Activated T-cell treated with anti-CD3 and anti-CD28 coated beads, Interleukin-2, amount 50 U/mL, for 48 hours (primary cell): Measurements from ENCODE around the gene ASTN2.

Experiments used
- DNase-seq, 2 experiments: peaks; one replicate each; pipeline ENCODE4 v3.0.0-alpha.2; 2020

ASTN2 gene

GRCh38 chr9:116544896-116545295 is 870.0 kb downstream of the ASTN2 start:
- DNase-seq: no peak

GRCh38 chr9:116543731-116544400 is 871.0 kb downstream of the ASTN2 start:
- DNase-seq: no peak

DNA sequence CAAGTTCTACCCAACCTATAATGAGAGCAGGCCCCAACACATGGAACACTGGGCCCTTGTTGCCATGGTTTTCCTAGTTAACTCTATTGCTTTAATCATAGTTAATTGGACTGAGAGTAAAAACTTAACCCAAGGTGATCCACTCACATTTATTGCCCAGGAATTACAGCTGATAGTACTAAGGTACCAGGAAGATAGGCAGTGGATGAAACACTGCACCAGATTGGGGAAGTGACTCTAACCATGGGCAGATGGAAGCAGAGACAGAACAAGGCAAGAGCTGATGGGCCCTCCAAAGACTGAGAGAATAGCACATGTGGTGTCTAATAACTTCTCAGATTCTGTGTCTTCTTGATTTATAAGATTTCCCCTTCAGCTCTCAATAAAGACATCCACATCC is 873.5 kb downstream of the ASTN2 start:
- DNase-seq: no peak

DNA sequence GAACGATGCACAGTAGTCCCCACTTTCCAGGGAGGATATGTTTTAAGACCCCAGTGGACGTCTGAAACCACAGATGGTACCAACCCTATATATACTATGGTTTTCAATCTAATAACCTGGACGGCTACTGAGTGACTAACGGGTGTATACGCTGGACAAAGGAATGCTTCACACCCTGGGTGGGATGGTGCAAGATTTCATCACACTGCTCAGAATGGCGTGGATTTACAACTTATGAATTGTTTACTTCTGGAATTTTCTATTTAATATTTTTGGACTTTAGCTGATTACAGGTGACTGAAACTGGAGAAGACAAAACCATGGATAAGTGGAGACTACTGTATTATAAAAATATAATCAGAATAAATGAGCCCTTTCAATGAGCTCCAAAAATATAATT is 875.3 kb downstream of the ASTN2 start:
- DNase-seq: no peak

DNA sequence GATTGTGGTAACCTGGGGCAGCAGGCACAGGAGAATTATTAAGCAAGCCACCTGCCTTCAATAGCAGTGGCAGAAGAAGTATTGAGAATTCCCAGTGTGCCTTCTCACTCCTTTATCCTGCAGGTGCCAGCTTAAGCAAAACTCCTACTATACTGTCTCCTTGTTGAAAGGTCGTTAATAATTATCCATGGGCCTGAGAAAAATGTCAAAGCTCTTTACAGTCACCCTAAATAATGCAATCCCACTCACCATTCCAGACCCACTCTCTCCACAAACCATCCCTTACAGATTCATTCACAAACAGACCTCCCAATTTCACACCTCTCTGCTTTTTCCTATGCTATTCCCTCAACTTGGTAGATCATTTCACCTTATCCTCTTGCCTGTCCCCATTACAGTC is 889.2 kb downstream of the ASTN2 start:
- no peak for DNase-seq

- no peak for DNase-seq
Measured at GRCh38 chr9:116524778-116525470, 889.9 kb downstream of the ASTN2 start.

GRCh38 chr9:116520218-116520617 is 894.6 kb downstream of the ASTN2 start:
- no peak for DNase-seq

- DNase-seq: no peak
Measured at GRCh38 chr9:116516456-116516855, 898.4 kb downstream of the ASTN2 start.

DNA sequence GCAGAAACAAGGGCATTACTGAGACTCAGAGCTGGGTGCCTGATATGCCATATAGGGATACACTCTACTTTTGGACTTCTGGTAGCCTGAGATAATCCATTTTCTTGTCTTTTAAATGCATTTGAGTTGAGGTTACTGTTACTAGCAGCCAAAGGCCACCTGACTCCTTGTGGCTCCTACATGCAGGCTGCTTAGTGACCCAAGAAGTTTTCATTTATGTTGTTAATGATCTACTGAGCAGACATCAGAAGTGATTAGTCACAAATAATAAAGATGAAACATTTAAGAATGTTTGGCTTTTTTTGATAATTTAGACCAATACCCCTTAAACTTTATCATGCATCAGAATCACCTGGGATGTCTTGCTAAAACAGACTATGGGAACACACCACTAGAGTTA is 899.3 kb downstream of the ASTN2 start:
- DNase-seq: no peak

DNA sequence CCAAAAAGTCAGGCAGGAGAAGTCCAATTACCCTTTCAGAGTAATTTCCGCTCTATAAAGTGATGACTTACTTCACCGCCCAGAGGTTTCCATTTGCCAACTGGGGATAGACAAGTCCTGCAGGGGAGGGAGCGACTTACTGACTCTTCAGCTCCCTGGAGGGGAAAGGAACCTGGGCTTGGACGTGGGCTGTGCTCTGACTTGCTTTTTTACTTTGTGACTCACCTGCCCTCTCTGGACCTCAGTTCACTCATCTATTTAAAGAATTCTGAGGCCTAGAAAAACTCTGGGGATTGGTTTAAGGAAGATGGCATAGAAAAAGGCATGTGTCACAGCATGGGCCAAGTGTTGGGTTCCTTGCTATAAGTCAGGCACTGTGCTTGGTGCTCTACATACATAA is 908.2 kb downstream of the ASTN2 start:
- no peak for DNase-seq

GRCh38 chr9:116504893-116505480 is 909.9 kb downstream of the ASTN2 start:
- no peak for DNase-seq

DNA sequence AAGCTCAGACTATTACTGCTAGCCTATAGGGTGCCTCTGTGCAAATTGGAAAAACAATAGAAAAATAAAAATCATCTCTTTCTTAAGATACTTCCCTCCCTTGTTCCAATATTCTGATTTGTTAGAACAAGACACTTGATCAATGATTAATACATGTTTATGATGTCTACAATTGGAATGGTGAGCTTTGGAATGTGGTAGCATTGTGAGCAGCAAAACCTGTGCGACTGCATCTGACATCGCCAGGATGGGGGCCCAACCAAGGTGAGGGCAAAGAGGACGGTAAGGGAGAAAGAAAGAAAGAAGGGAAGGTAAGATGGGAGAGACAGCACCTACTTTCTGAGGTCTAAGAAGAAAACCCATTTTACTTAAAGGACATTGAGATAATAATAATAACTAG is 910.8 kb downstream of the ASTN2 start:
- DNase-seq: no peak

- DNase-seq: no peak
Measured at GRCh38 chr9:116502746-116503145, 912.1 kb downstream of the ASTN2 start.

DNA sequence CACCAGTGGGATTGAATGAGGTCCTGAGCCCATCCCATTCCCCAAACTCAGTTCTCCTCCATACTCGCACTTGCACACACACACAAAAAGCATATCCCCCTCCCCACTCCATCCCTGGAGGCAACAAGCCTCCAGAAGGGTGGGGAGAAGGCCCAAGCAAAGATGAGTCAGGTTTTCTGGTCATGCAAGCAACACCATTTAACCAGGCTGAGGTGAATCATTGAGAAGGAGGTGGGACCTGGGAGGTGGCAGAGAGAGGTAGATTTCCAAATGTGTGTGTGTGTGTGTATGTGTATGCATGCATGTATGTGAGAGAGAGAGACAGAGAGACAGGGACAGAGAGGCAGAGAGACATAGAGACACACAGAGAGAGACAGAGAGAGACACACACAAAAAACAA is 913.0 kb downstream of the ASTN2 start:
- no peak for DNase-seq

- DNase-seq: no peak
Measured at GRCh38 chr9:116499986-116500871, 914.6 kb downstream of the ASTN2 start.

GRCh38 chr9:116499434-116499833 is 915.4 kb downstream of the ASTN2 start:
- no peak for DNase-seq

DNA sequence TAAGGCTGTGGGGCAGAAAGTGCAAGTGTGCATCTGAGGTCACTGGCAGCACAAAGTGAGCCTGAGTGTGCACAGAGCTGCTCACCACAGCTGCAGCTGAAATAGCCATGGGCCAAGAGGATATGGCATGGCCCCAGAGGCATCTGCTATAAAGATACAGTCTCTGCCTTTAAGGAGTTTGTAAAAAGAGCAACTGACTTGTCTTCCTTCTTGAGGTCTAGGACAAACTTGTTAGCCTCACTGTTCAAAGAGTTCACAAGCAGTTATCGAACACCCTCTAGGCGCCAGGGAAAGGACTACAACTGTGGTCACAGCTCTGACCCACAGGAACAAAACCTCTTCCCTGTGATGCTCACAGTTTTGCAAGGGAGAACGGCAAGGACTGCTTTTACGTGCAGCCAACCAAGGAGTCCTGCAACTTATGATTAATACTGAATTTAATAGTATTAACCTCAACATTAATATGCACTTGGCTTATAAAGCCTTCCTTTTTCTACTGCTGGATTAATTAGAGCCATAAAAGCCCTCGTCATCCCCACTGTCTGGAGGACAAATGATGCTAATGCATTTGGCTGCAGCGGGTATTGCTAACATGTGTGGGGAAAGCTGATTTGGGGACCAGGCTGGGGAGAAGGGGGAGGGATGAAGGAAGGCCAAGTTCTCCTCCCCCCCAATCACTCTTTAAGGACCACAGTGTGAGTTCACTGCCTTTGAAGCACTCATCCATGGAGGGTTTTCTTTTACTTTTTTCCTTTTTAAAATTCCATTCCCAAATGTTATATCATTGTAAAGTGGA is 917.6 kb downstream of the ASTN2 start:
- no peak for DNase-seq

DNA sequence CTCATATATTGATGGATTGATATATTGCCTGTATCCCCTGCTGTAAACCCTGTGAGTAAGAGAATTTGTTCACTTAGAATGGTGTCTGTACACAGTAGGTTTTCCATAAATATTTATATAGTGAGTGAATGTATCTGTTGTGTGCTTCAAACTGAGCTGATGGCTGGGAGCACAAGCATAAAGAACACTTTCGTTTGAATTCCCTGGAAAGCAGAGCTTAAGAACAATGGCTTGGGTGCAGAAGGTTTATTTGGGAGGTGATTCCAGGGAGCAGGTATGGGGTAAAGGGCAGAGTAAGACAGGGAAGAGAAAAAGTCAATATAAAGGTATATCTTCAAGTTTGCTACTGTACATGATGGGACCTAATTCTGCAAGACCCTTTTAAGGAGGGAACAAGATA is 918.7 kb downstream of the ASTN2 start:
- DNase-seq: no peak

DNA sequence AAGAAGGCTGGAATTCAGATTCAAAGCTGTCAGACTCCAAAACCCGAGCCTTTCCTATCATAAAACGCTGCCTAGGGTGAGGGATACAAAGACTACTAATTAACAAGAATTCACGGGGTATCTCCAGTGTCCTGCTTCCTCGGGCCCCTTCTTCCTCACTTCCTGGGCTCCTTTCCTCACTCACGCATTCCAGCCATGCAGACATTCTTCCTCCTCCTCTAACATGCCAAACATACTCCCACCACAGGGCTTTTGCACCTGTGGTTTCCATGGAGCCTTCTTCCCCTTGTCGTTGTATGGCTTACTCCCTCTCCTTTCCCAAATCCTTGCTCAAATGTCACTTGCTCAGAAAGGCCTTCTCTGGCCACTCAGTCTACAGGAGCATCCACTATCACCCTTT is 919.1 kb downstream of the ASTN2 start:
- no peak for DNase-seq

GRCh38 chr9:116494815-116495634 is 919.8 kb downstream of the ASTN2 start:
- DNase-seq: peak; percentile 31 to 49

- DNase-seq: no peak
Measured at GRCh38 chr9:116493183-116493860, 921.5 kb downstream of the ASTN2 start.
